ENCODE results near the gene PCYT2.

DNA sequence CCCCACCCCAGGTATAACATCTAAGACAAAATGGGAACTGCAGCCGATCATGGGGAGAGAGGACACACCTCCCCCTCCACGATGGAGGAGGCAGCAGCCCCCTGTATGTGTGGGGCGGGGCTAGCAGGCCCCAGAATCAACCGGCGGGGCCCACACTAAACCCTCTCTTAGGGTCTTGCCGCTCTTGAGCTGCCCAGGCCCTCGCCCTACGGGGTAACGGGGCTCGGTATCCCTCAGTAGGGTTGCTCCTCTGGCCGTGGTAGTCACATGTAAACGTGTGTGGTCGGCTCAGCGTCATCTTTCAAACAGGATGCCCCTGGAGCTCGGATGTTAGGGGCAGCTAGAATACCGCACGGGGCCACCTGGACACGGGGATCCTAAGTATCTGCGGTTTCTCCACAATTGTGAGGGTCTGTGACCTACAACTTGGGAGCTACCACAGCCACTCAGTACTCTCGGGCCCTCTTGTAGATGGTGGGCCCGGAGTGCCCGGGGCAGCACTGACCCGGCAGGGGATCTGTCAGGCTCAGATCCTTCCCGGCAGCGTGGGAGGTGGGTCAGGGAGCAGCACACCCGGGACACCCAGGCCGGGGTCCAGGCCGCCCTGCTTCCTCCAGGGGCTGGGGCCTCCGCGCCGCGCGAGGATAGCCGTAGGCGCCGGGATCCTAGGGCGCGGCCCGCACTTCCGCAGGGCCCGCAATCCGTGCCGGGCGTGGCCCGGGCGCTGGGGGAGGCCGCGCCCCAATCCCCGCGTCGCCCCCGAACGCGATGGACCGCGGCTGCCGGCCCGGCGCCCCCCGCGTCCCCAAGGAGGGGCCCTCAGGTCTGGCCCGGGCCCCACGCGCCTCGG, 40.8 kb downstream of the PCYT2 start:
- TF ChIP-seq, protein P1, sequence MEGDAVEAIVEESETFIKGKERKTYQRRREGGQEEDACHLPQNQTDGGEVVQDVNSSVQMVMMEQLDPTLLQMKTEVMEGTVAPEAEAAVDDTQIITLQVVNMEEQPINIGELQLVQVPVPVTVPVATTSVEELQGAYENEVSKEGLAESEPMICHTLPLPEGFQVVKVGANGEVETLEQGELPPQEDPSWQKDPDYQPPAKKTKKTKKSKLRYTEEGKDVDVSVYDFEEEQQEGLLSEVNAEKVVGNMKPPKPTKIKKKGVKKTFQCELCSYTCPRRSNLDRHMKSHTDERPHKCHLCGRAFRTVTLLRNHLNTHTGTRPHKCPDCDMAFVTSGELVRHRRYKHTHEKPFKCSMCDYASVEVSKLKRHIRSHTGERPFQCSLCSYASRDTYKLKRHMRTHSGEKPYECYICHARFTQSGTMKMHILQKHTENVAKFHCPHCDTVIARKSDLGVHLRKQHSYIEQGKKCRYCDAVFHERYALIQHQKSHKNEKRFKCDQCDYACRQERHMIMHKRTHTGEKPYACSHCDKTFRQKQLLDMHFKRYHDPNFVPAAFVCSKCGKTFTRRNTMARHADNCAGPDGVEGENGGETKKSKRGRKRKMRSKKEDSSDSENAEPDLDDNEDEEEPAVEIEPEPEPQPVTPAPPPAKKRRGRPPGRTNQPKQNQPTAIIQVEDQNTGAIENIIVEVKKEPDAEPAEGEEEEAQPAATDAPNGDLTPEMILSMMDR (IDR thresholded peaks at IDR 0.05 in 2 of 3, conservative IDR thresholded peaks at IDR 0.05 in 1 of 3; ENCODE audit: control insufficient read depth in 2 of 3, extremely low read depth in 1 of 3, insufficient read depth in 1 of 3, low read depth in 3 of 3, low read length in 3 of 3): no peak
- TF ChIP-seq, protein P2, sequence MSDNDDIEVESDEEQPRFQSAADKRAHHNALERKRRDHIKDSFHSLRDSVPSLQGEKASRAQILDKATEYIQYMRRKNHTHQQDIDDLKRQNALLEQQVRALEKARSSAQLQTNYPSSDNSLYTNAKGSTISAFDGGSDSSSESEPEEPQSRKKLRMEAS (IDR thresholded peaks at IDR 0.05; ENCODE audit: low read depth, low read length): no peak
- TF ChIP-seq POLR2A (IDR thresholded peaks at IDR 0.05; ENCODE audit: low read depth, low read length): peak; percentile 81
- TF ChIP-seq, protein P3, sequence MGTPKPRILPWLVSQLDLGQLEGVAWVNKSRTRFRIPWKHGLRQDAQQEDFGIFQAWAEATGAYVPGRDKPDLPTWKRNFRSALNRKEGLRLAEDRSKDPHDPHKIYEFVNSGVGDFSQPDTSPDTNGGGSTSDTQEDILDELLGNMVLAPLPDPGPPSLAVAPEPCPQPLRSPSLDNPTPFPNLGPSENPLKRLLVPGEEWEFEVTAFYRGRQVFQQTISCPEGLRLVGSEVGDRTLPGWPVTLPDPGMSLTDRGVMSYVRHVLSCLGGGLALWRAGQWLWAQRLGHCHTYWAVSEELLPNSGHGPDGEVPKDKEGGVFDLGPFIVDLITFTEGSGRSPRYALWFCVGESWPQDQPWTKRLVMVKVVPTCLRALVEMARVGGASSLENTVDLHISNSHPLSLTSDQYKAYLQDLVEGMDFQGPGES (IDR thresholded peaks at IDR 0.05): no peak
- peak; percentile 64; the same call in 1 of the 2 replicates for TF ChIP-seq POLR2AphosphoS2 (IDR thresholded peaks at IDR 0.05; ENCODE audit: low read depth, low read length)
- no peak for TF ChIP-seq KDM1A (IDR thresholded peaks at IDR 0.05; ENCODE audit: borderline replicate concordance)
- TF ChIP-seq GATAD2B (conservative IDR thresholded peaks at IDR 0.05; ENCODE audit: low read depth): no peak; the same call in 1 of the 2 replicates
- TF ChIP-seq TARDBP (IDR thresholded peaks at IDR 0.05; ENCODE audit: borderline replicate concordance): no peak
- TF ChIP-seq NFIC (IDR thresholded peaks at IDR 0.05; ENCODE audit: low read depth, low read length): no peak
- TF ChIP-seq SMC3 (IDR thresholded peaks at IDR 0.05; ENCODE audit: borderline replicate concordance, low read length): no peak
- TF ChIP-seq ZZZ3 (IDR thresholded peaks at IDR 0.05; ENCODE audit: control insufficient read depth, insufficient read length, low read depth): no peak
- 0 out of 2 replicates have a peak, but pooled peaks have one; percentile 19 for TF ChIP-seq POLR2AphosphoS5 (IDR thresholded peaks at IDR 0.05; ENCODE audit: low read length)
- TF ChIP-seq HDGF (IDR thresholded peaks at IDR 0.05): no peak
- no peak for TF ChIP-seq GABPA (IDR thresholded peaks at IDR 0.05; ENCODE audit: low read depth)

Data from GM12878 (cell line).